Measurements from ENCODE around the gene ANXA4.

Gene ANXA4

GRCh38 chr2:69762513-69763494 is 20.9 kb downstream of the ANXA4 start:
- no peak for TF ChIP-seq REST (IDR thresholded peaks at IDR 0.05; ENCODE audit: insufficient read depth in 1 of 2, low read depth in 2 of 2, low read length in 2 of 2)
- TF ChIP-seq FOXP2 (optimal IDR thresholded peaks at IDR 0.05; ENCODE audit: borderline replicate concordance, extremely low read depth, extremely low read length, insufficient read depth), result no peak
- TF ChIP-seq SIN3A (IDR thresholded peaks at IDR 0.05; ENCODE audit: borderline replicate concordance, insufficient read depth, low read length), result no peak
- TF ChIP-seq TAF1 (IDR thresholded peaks at IDR 0.05; ENCODE audit: borderline replicate concordance, insufficient read depth, low read length), result no peak
- TF ChIP-seq POLR2AphosphoS5 (IDR thresholded peaks at IDR 0.05; ENCODE audit: low read depth, low read length), result no peak

- TF ChIP-seq TAF1 (IDR thresholded peaks at IDR 0.05; ENCODE audit: borderline replicate concordance, insufficient read depth, low read length) (no peak), FOXP2 (optimal IDR thresholded peaks at IDR 0.05; ENCODE audit: borderline replicate concordance, extremely low read depth, extremely low read length, insufficient read depth) (no peak), REST (IDR thresholded peaks at IDR 0.05; ENCODE audit: insufficient read depth in 1 of 2, low read depth in 2 of 2, low read length in 2 of 2) (no peak), POLR2AphosphoS5 (IDR thresholded peaks at IDR 0.05; ENCODE audit: low read depth, low read length) (no peak), SIN3A (IDR thresholded peaks at IDR 0.05; ENCODE audit: borderline replicate concordance, insufficient read depth, low read length) (no peak)
Measured at GRCh38 chr2:69764286-69765095, 22.6 kb downstream of the ANXA4 start.

GRCh38 chr2:69765096-69765380 is 23.1 kb downstream of the ANXA4 start:
- TF ChIP-seq FOXP2 (optimal IDR thresholded peaks at IDR 0.05; ENCODE audit: borderline replicate concordance, extremely low read depth, extremely low read length, insufficient read depth), result no peak
- TF ChIP-seq SIN3A (IDR thresholded peaks at IDR 0.05; ENCODE audit: borderline replicate concordance, insufficient read depth, low read length), result no peak
- TF ChIP-seq TAF1 (IDR thresholded peaks at IDR 0.05; ENCODE audit: borderline replicate concordance, insufficient read depth, low read length), result no peak
- no peak for TF ChIP-seq POLR2AphosphoS5 (IDR thresholded peaks at IDR 0.05; ENCODE audit: low read depth, low read length)
- no peak for TF ChIP-seq REST (IDR thresholded peaks at IDR 0.05; ENCODE audit: insufficient read depth in 1 of 2, low read depth in 2 of 2, low read length in 2 of 2)

GRCh38 chr2:69766014-69766413 is 24.1 kb downstream of the ANXA4 start:
- no peak for TF ChIP-seq POLR2AphosphoS5 (IDR thresholded peaks at IDR 0.05; ENCODE audit: low read depth, low read length)
- no peak for TF ChIP-seq FOXP2 (optimal IDR thresholded peaks at IDR 0.05; ENCODE audit: borderline replicate concordance, extremely low read depth, extremely low read length, insufficient read depth)
- TF ChIP-seq TAF1 (IDR thresholded peaks at IDR 0.05; ENCODE audit: borderline replicate concordance, insufficient read depth, low read length), result no peak
- TF ChIP-seq SIN3A (IDR thresholded peaks at IDR 0.05; ENCODE audit: borderline replicate concordance, insufficient read depth, low read length), result no peak
- no peak for TF ChIP-seq REST (IDR thresholded peaks at IDR 0.05; ENCODE audit: insufficient read depth in 1 of 2, low read depth in 2 of 2, low read length in 2 of 2)

Data from PFSK-1 (cell line).